Choroid plexus epithelial cell (primary cell): ENCODE measurements around the gene COA7.

Experiments used
- DNase-seq: peaks from one replicate; pipeline ENCODE4 v3.0.0-alpha.2; 2010; ENCODE audit warnings: low read depth
- H3K4me3 ChIP-seq: 2 replicates; pipeline ENCODE4 v1.5.1; 2011; ENCODE audit warnings: low read depth, mild to moderate bottlenecking, control low read depth, low read length, moderate library complexity
- TF ChIP-seq, protein P1 (sequence below): conservative IDR thresholded peaks from 2 replicates; pipeline ENCODE4 v1.5.1; 2011; ENCODE audit warnings: low read depth, mild to moderate bottlenecking, control low read depth, inconsistent platforms, low read length, moderate library complexity

Gene COA7

DNA sequence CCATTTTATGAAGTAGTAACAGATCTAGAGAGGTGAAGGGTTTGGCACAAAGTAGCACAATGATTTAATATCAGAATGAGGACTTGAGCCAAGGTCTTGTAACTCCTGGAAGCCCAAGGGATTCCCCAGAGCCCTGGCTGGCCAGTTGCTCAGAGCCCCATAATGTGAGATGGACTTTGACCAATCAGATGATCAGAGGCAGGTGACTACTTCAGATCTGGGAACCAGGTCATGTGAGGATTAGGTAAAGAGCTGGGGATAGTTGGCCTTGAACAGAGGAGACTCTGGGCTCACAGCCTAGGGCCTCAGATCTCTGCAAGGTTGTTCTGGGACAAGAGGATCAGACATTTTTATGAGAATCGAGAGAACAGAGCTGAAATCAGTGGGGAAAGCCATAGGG lies 46.2 kb downstream of the COA7 start:
- TF ChIP-seq, protein P1, sequence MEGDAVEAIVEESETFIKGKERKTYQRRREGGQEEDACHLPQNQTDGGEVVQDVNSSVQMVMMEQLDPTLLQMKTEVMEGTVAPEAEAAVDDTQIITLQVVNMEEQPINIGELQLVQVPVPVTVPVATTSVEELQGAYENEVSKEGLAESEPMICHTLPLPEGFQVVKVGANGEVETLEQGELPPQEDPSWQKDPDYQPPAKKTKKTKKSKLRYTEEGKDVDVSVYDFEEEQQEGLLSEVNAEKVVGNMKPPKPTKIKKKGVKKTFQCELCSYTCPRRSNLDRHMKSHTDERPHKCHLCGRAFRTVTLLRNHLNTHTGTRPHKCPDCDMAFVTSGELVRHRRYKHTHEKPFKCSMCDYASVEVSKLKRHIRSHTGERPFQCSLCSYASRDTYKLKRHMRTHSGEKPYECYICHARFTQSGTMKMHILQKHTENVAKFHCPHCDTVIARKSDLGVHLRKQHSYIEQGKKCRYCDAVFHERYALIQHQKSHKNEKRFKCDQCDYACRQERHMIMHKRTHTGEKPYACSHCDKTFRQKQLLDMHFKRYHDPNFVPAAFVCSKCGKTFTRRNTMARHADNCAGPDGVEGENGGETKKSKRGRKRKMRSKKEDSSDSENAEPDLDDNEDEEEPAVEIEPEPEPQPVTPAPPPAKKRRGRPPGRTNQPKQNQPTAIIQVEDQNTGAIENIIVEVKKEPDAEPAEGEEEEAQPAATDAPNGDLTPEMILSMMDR, result no peak
- no peak for DNase-seq
- no peak overlapping the region for H3K4me3 ChIP-seq

DNA sequence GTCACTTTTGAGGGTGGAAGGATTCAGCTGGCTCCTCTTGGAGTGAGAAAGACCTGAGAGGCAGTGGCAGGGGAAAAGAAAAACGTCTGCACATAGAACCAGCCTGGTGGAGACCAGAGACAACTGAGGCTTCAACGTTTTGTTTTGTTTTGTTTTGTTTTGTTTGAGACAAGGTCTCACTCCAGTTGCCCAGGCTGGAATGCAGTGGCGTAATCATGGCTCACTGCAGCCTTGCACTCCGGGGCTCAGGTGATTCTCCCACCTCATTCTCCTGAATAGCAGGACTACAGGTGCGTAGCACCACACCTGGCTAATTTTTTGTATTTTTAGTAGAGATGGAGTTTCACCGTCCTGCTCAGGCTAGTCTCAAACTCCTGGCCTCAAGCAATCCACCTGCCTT lies 52.9 kb downstream of the COA7 start:
- TF ChIP-seq, protein P1, result no peak
- DNase-seq, result no peak
- H3K4me3 ChIP-seq, result no peak overlapping the region

DNA sequence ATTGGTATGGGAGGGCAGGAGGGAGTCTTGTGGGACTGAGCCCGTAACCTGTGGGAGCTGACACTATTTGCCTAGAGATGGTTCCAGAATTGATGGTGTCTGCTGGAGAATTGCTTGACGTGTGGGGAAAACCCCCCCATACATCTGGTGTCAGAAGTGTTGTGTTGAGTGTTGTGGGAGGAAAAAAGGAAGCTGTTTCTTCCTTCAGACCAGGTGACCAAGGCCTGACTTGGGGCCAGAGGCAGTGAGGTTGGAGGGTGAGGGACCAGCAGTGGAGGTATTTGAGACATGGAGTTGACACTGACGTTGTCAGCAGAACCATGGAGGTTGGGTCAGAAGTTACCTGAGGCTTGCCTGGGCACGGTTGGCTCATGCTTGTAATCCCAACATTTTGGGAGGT lies 56.8 kb downstream of the COA7 start:
- TF ChIP-seq, protein P1, result no peak
- H3K4me3 ChIP-seq, result no peak overlapping the region
- DNase-seq, result no peak

DNA sequence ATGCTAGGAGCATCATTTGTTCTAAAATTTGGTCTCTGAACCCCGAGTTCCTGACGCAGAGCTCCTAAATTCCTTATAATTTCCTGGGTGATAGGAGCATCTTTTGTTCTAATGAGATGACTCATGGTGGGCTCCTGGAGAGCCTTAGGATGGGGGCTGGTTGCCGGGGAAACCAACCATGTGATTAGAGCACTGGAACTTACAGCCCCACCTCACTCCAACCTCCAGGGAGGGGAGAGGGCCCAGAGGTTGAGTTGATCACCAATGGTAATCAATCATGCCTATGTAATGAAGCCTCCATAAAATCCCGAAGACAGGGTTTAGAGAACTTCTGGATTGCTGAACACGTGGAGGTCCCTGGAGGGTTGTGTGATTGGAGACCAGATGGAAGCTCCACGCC lies 57.5 kb downstream of the COA7 start:
- TF ChIP-seq, protein P1, result no peak
- DNase-seq, result no peak
- H3K4me3 ChIP-seq, result no peak overlapping the region

DNA sequence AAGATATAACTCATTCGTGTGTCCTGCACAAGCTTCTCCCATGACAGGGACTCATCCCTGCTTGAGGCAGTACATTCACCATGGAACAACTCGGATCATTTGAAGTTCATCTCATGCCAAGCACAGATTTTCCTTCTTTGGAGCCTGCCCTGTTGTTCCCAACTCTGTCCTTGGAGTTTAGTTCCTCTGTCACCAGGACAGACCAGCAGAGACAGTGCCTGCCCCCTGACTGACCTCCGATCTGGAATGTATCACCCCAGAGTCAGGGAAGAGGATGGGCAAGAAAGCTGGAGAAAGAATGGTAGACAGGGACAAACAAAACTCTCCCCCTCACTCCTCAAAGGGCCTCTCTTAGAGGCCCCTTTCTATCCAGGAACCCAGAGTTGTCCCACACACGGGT lies 60.2 kb downstream of the COA7 start:
- H3K4me3 ChIP-seq, result no peak overlapping the region
- TF ChIP-seq, protein P1, result no peak
- DNase-seq, result no peak

DNA sequence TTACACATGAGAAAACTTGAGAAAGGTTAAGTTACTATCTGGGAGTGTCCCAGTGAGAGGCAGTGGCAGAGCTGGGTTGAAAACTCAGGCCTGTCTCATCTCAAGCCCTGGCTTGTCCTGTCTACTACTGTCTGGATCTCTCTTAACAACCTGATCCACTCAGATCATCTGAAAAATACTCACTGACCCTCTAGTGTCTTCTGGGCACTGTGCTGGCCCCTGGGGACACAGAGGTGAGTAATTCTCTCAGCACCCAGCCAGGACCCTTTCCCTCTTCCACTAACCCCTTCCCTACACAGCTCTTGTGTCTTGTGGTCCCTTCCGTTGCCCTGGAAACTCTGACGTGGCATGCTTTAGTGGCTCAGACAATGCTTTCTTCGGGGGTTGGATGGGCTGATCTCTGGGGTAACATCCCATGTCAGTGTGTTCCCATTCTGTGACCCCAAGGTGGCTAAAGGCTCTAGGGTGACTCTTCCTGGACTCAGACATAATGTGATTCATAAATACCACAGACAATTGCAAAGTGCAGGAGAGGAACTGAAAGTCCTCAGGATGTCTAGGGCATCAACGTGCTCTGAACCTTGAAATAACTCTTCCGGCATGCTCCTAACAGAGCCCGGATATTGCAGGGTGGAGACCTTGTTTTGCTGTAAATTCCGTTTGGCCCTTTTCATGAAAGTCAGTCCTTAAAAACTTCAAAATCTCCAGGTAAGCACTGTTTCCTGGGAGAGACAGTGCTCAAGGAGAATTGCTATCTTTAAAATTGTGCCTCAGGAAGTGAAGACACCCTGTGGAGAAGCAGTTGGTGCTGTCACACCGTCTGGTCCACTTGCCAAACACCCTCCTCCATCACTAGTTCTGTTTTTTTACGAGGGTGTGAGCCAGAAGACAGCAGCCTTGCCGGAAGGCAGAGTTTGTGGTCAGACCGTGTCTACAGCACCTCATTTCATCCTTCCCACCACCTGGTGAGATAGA lies 61.1 kb downstream of the COA7 start:
- no peak for DNase-seq
- H3K4me3 ChIP-seq, result no peak overlapping the region
- TF ChIP-seq, protein P1, result no peak
